GM21825 (cell line): Measurements from ENCODE around the gene PERM1.
"Not testable (repeated sequence)": the region's sequence is repeated elsewhere in the genome, so short reads cannot be mapped to it uniquely, and the experiment has no call there.

Experiments used
- ATAC-seq: cut with Tn5 transposase; IDR thresholded peaks from one replicate; pipeline ENCODE4 v1.9.1; 2021; ENCODE audit warnings: mild to moderate bottlenecking, moderate library complexity; ENCODE audit not compliant: unreplicated experiment

PERM1 gene

DNA sequence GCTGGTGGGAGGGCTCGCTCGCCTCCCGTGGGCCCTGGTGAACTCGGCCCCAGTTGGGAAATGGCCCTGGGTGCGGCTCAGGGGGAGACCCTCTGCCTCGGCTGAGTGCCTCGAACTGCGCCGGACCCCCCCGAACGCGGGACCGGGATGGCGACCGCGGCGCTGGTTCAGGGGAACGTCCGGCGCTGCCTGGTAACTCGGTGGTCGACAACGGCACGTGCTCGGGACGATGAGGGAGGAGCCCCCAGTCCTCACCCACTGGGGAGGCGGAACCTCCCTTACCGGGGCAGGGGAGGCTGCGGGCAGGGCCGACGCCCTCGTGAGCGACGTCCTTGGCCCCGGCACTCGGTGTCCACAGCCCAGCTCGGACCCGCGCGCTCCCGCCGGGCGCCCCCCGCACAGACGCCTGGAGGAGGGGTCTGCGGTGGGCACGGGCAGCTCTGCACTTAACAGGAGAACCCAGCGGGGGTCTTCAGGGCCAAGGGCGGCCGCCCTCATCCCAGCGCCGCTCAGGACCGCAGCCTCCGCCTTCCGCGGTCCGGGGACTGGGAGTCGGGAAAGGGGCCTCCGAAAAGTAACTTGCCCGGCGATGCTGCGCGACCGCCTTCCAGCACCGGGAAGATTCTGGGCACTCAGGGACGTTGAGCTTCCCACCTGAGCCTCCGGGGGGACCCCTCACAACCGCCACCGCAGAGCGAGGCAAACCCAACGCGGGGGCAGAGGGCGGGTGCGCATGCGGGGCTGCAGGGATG lies 16.3 kb upstream of the PERM1 start:
- ATAC-seq, result no peak

DNA sequence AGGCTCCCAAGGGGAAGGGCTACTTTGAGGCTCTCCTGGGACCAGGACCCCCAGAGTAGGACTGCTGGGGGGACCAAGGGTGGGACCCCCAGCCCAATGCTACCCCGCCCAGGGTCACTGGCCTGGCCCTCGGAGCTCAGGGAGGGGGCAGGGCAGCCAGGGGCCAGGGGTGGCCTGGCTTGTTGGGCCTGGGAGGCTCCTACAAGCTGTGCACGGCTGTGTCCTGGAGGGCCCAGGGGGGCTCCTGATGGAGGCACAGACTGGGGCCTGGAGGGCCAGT lies 15.8 kb upstream of the PERM1 start:
- ATAC-seq, result no peak

DNA sequence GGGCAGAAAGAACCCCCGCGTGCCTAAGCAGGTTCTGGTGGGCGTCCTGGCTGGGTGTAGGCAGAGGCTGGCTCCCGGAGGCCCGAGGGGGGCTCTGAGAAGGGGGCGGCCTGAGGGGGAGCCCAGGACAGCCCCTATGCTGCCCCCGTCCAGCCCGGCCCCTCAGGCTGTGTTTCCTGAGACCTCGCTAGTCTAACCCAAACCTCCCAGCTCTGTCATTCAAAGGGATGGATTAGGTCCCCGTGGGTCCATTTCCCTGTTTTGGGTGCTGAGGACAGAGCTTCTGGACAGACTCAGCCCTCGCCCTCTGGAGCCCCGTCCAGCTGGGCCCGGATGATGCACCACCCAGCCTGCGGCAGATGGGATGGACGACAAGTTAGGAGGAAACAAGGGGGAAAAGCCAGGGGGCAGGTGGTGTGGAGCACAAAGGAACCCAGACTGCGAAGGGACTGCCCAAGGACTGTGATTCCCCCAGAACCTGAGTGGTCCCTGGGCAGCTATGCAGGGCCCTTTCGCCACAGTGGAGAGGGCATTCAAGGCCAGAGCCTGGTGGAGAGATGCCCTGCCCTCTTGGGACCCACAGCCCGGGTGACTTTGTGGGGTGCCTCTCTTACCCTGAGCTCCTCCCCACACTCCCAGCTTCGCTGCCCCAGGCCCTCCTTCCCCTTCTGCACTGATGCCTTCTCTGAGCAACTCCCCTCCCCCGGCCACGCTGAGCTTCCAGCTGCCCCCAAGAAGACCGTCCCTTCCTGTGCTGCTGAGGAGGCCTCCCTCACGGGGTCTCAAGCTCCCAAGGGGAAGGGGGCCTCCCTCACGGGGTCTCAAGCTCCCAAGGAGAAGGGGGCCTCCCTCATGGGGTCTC lies 15.2 kb upstream of the PERM1 start:
- no peak for ATAC-seq

DNA sequence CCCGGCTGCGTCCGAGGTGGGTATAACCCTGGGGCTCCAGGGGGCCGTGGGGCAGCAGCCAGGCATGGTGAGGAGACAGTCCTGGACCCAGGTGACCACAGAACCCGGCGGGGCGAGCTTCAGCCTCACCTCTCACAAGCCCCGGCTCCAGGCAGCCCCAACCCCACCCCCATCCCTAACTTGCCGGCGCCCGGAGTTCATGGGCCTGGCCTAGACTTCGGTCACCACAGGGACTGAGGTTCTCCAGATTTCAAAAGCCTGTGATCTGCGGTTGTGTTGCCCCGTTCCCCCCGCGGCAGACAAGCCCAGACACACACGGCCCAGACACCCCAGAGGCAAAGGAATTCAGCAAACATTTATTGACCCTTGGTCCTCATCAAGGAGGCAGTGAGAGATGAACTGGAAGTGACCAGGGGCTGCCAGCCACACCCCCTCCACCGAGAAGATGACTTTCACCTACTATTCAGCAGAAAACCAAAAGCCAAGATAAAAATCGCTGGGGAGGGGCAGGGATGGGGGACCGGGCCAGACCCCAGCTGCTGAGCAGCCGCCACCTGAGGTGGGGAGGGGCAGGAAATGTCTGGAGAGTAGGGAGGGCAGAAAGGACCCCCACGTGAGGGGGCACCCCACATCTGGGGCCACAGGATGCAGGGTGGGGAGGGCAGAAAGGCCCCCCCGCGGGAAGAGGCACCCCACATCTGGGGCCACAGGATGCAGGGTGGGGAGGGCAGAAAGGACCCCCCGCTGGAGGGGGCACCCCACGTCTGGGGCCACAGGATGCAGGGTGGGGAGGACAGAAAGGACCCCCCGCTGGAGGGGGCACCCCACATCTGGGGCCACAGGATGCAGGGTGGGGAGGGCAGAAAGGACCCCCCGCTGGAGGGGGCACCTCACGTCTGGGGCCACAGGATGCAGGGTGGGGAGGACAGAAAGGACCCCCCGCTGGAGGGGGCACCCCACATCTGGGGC lies 14.1 kb upstream of the PERM1 start:
- ATAC-seq, result no peak

DNA sequence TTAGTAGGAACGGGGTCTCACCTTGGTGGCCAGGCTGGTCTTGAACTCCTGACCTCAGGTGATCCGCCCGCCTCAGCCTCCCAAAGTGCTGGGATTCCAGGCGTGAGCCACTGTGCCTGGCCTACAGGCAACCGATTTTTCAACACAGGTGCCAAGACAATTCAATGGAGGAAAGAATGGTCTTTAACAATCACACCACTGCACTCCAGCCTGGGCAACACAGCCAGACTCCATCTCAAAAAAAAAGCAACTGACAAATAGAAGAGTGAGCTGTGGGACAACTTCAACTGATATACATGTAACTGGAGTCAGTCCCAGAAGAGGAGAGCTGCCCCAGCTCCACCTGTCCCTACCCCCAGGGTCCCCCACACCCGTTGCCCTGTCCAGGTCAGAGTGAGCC lies 12.7 kb upstream of the PERM1 start:
- not testable (repeated sequence) for ATAC-seq

DNA sequence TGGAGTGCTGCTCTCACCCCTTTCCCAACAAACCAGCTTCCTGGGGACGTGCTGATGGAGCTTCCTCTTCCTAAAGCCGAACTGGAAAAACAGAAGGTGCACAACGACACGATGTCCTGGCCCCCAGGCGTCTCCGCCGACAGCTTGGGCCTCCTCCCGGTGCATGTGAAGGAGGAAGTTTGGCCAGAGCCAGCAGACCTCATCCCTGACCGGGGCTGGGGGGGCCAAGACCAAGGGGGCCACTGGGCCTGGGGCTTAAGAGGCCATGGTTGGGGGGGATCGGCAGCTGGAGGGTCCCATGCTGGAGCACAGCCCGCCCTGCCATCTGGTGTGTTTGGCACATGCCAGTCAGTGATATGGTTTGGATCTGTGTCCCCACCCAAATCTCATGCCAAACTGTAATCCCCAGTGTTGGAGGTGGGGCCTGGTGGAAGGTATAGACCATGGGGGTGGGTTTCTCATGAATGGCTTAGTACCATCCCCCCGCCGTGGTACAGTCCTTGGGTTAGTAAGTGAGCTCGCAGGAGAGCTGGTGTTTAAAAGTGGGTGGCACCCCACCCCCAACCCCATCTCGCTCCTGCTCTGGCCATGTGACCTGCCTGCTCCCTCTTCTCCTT lies 11.6 kb upstream of the PERM1 start:
- ATAC-seq, result no peak

DNA sequence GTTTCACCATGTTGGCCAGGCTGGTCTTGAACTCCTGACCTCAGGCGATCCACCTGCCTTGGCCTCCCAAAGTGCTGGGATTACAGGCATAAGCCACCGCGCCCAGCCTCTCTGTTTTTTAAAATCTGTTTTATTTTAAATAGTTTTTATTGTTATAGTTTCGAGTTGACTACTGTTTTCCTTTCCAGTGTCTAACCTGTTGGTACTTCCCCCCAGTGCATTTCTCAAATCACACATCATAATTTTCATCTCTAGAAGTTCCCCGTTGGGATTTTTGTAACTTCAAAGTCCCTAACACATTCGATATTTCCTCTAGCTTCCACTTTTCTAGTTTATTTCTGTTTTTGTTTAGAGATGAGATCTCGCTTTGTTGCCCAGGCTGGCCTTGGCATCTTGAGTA lies 10.5 kb upstream of the PERM1 start:
- no peak for ATAC-seq

DNA sequence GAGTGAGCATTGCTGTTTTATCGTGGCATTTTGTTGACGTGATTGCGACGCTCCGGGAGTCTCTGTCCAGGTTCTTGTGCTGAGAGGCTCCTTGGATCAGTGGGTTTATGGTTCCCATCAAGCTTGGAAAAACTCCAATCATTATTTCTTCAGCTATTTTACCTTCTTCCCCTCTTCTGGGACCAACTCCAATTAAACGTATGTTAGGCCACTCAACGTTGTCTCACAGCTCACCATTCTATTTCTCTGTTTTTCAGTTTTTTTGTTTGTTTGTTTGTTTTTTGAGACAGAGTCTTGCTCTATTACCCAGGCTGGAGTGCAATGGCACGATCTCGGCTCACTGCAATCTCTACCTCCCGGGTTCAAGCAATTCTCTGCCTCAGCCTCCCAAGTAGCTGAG lies 10.0 kb upstream of the PERM1 start:
- ATAC-seq, result no peak

DNA sequence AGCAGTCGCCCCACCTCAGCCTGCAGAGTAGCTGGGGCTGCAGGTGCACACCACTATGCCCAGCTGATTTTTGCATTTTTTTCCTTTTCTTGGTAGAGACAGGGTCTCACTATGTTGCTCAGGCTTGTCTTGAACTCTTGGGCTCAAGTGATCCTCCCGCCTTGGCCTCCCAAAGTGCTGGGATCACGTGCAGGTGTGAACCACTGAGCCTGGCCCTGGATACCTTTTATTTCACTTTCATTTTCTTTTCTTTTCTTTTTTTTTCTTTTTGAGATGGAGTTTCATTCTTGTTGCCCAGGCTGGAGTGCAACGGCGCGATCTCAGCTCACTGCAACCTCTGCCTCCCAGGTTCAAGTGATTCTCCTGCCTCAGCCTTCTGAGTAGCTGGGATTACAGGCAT lies 9.4 kb upstream of the PERM1 start:
- ATAC-seq, result not testable (repeated sequence)

DNA sequence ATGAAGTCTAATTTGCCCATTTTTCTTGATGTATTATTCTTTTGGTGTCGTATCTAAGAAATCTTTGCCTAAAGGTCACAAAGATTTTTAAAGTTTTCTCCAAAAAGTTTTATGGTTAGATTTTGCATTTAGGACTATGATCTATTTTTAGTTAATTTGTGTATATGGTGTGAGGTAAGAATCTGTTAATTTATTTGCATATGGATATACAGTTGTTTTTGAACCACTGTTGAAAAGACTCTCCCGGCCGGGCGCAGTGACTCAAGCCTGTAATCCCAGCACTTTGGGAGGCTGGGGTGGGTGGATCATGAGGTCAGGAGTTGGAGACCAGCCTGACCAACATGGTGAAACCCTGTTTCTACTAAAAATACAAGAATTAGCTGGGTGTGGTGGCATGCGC lies 6.2 kb upstream of the PERM1 start:
- not testable (repeated sequence) for ATAC-seq

DNA sequence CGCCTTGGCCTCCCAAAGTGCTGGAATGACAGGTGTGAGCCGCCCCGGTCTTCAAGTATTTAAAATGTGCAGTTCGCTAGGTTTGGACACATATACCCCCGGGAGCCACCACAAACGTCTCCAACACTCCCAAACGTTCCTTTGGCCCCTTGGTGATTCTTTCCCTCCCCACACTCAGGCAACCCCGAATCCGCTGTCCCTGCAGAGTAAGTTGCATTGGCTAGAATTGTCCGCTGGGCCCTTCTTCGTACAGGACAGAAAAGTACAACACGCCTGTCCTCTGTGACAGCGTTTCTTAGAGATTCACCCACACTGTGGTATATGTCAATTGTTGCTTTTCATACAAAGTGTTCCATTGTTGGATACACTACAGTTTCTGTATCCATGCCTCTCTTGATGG lies 3.2 kb upstream of the PERM1 start:
- no peak for ATAC-seq

DNA sequence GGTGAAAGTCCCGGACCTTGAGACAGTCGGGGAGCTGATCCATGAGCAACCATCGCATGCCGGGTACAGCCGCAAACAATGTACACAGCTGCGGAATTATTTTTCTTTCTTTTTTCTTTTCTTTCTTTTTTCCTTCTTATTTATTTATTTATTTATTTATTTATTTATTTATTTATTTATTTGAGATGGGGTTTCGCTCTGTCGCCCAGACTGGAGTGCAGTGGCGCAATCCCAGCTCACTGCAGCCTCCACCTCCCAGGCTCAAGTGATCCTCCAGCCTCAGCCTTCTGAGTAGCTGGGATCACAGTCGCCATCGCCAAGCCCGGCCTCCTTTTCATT lies 2.6 kb upstream of the PERM1 start:
- no peak for ATAC-seq

DNA sequence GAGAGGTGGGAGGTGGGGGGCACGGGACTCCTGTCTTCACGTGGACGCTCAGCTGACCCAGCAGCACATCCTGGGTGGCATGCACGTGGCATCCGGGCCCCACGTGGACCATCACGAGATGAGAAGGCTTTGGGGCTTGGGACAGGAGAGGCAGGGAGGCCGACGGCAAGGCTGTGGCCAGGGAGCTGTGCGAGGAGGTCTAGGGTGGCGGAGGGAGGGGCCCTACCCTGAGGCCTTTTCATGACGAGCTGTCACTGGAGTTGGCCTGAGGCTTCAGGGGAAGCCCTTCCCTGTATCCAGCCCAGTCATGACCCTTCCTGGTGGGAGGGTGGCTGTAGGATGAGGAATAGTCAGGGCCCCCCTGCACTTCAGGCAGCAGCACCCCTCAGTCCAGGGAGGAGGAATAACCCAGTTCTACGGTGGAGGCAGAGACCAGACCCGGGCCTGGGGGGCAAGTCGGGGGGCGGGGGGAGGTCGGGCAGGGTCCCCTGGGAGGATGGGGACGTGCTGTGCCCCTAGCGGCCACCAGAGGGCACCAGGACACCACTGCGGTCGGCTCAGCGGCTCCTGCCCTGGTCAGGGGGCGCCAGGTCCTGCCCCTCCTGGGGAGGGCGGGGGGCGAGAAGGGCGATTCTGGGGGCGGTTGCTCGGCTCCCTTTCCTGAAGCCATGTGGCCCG lies 2.0 kb upstream of the PERM1 start:
- ATAC-seq, result no peak

DNA sequence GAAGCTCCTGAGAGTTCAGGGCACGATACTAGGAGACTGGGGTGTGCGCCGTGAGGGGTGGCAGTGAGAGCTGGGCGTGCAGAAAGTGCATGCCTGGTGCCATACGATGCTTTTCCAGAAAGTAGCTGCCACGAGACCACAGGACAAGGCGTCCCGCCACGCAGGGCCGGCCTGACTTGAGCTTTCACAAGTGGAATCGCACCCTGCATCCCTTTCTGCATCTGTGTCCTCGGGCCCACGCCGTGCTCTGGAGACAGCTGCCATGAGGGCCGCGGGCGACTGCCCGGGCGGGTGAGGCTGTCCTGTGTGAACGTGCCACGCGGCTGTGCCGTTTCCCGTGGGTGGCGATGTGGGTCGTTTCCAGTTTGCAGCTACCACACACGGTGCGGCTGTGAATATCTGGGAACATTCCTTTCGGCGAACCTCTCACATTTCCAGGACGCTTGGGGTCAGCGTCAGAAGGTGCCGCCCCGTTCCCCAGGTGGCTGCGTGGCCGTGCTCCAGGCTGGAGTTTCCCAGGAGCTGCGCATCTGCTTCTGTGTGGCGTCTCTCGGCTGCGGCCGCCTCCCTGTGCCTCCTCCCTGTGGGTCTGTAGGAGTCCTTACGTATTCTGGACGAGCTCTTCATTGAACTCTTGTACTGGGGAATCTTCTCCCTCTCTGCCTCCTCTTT lies 1.0 kb upstream of the PERM1 start:
- no peak for ATAC-seq

DNA sequence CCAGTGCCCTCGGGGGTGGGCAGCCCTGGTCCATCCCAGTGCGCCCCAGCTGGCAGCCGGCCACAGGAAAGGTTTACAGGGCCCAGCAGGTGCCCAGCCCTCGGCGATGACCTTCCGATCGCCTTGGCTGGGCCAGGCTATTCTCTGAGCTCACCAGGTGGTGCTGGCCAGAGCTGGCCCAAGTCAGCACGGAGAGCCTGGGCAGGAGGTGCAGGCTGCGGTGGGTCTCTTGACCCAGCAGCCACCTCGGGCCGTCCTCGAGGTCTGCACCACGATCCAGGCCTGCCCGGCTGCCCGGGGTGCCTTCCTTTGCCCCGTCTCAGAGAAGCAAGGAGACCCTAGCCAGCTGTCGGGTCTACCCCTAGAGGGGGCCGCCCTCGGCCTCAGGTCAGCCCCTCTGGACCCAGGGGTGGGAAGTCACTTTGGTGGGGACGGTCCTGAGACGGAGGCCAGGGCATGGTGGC lies 370 bp downstream of the PERM1 start:
- ATAC-seq, result no peak

DNA sequence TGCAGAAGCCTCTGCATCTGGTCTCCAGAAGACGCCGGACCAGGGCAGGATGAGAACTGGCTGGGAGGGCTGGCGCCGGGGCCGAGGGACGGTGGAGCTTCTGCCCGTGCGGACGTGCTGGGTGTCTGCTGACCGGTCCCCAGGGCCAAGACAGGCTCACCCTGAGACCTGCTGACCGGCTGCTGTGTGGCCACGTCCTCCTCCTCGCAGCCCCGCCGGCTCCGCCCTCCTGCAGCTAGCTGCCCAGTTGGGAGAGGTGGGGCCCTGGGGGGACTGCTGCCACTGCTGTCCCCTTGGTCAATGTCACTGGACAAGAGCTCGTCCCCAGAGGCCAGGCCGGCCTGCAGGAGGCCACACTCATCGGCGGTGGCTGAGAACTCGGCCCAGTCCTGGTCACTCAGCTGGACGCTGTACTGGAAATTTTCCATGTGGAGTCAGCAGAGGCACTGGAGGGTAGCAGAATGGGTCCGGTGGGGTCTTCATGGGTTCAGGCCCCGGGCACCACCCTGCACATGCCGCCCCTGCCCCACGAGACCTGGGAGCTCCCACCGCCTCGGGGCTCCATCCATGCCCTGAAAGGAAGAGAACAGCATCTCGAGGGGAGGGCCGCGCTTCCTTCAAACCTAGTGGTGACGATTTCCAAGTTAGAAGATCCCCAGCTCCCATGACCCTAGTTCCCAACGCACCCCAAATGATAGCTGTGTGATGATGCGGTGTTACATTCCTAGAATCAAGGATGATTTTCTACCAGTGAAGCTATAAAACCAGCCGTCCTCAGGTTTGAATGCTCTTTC lies 1.1 kb downstream of the PERM1 start:
- ATAC-seq, result no peak

DNA sequence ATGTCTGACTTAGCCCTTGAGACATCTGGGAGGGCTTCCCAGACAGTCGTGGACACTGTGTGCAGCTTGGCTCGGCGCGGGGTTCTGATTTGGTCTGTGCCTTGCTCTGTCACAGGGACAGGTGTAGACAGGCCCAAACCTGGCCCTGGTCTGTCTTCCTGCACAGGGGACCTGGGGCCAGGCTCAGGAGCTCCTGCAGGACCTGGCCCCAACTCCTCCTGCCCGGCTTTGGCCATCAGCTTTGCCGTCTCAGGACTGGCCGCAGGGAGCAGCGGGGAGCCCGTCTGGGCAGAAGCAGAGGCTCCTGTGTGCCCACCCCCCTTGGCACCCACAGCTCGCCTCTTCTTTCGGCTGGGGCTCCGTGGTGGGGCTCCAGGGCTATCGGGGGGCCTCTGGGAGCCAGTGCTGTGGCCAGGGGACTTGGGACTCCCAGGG lies 1.7 kb downstream of the PERM1 start:
- ATAC-seq, result no peak

DNA sequence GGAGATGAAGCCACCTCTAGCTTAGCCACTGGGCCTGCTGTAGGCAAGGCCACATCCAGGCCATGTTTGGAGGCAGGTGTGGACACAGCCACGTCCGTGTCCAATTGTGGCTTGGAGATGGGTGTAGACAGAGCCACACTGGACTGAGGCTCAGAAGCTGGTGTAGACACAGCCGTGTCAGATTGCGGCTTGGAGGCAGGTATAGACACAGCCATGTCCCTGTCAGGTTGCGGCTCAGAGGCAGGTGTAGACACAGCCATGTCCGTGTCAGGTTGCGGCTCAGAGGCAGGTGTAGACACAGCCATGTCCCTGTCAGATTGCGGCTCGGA lies 2.2 kb downstream of the PERM1 start:
- ATAC-seq, result no peak
